HepG2 (cell line): ENCODE results near the gene OSGEPL1. TPM values are rescaled to one million over a fixed set of nuclear protein-coding genes. Genes with fewer than 3 reads are reported as not detected.

Source experiments
- AGO1 ChIP-seq: fragments of 200-400 bp; formaldehyde crosslinking; IDR thresholded peaks from 2 replicates; pipeline ENCODE4 v1.6.1; 2017; ENCODE audit warnings: mild to moderate bottlenecking, low read depth, low read length, moderate library complexity; ENCODE audit not compliant: poor library complexity, severe bottlenecking
- AHDC1 ChIP-seq: sonication (generic); formaldehyde crosslinking; IDR thresholded peaks from 2 replicates; pipeline ENCODE4 v1.5.1; 2020; ENCODE audit warnings: mild to moderate bottlenecking, missing genetic modification reagents, borderline replicate concordance
- ARID5B ChIP-seq: IDR thresholded peaks from 2 replicates; pipeline ENCODE4 v1.4.0; 2020; ENCODE audit warnings: mild to moderate bottlenecking, missing genetic modification reagents
- ATF5 ChIP-seq: sonication (generic); formaldehyde crosslinking; IDR thresholded peaks from 2 replicates; pipeline ENCODE4 v1.4.0; 2020; ENCODE audit warnings: mild to moderate bottlenecking, low read depth, missing genetic modification reagents
- ATM ChIP-seq: fragments of 450-650 bp; IDR thresholded peaks from 2 replicates; pipeline ENCODE4 v1.7.1; 2017; ENCODE audit warnings: mild to moderate bottlenecking, borderline replicate concordance
- CAMTA2 ChIP-seq: sonication (generic); formaldehyde crosslinking; IDR thresholded peaks from 2 replicates; pipeline ENCODE4 v1.4.0; 2020; ENCODE audit warnings: mild to moderate bottlenecking, missing genetic modification reagents, borderline replicate concordance
- CHCHD3 ChIP-seq: sonication (generic); formaldehyde crosslinking; IDR thresholded peaks from 2 replicates; pipeline ENCODE4 v1.8.0; 2022; ENCODE audit warnings: mild to moderate bottlenecking, missing genetic modification reagents, moderate library complexity
- GATA4 ChIP-seq: sonication (generic); IDR thresholded peaks from 2 replicates; pipeline ENCODE4 v1.6.1; 2016; ENCODE audit warnings: antibody characterized with exemption, low read depth, borderline replicate concordance
- HNRNPL ChIP-seq: fragments of 200-400 bp; formaldehyde crosslinking; IDR thresholded peaks from 2 replicates; pipeline ENCODE4 v1.6.1; 2017; ENCODE audit warnings: mild to moderate bottlenecking, low read depth, low read length
- HOXA3 ChIP-seq: sonication (generic); formaldehyde crosslinking; IDR thresholded peaks from 2 replicates; pipeline ENCODE4 v1.5.0; 2020; ENCODE audit warnings: missing genetic modification reagents
- JUN ChIP-seq: sonication (generic); formaldehyde crosslinking; IDR thresholded peaks from 2 replicates; pipeline ENCODE4 v1.4.0; 2020; ENCODE audit warnings: mild to moderate bottlenecking, missing genetic modification reagents
- KDM5B ChIP-seq: sonication (generic); formaldehyde crosslinking; IDR thresholded peaks from 2 replicates; pipeline ENCODE4 v1.4.0; 2020; ENCODE audit warnings: missing genetic modification reagents, mild to moderate bottlenecking, borderline replicate concordance
- MAFK ChIP-seq, 2 experiments: IDR thresholded peaks in 1 of 2; conservative IDR thresholded peaks in 1 of 2; 2 replicates each; pipeline ENCODE4 v1.6.1; 2011; ENCODE audit warnings: improper control_type of control experiment in 2 of 2, low read length in 2 of 2
- PHF8 ChIP-seq: sonication (generic); formaldehyde crosslinking; IDR thresholded peaks from 2 replicates; pipeline ENCODE4 v1.5.0; 2020; ENCODE audit warnings: missing genetic modification reagents
- TGIF2 ChIP-seq: IDR thresholded peaks from 2 replicates; pipeline ENCODE4 v1.6.1; 2016; ENCODE audit warnings: control low read depth, missing compliant biosample characterization
- ZNF333 ChIP-seq: sonication (generic); formaldehyde crosslinking; IDR thresholded peaks from 2 replicates; pipeline ENCODE4 v1.4.0; 2020; ENCODE audit warnings: mild to moderate bottlenecking, missing genetic modification reagents, borderline replicate concordance
- ZNF501 ChIP-seq: sonication (generic); formaldehyde crosslinking; IDR thresholded peaks from 2 replicates; pipeline ENCODE4 v1.5.1; 2020; ENCODE audit warnings: mild to moderate bottlenecking, moderate library complexity, missing genetic modification reagents
- ZSCAN30 ChIP-seq: sonication (generic); formaldehyde crosslinking; IDR thresholded peaks from 2 replicates; pipeline ENCODE4 v1.5.0; 2020; ENCODE audit warnings: mild to moderate bottlenecking, missing genetic modification reagents
- polyA plus RNA-seq, 8 experiments: library from polyadenylated mRNA; depleted of rRNA in 3 of 8; stranded (reverse) in 7 of 8; unstranded in 1 of 8; fragments of >200 nt; fragmentation: Illumina TruSeq in 4 of 8; extraction: Trizol in 4 of 8; gene quantifications; 2 replicates each; pipeline versions ENCODE4 v1.2.1 to v1.2.3, GENCODE V29; 2011 to 2016; ENCODE audit warnings: low read depth in 4 of 8, missing spikeins in 1 of 8, mixed read lengths in 1 of 8; ENCODE audit not compliant: insufficient read depth in 1 of 8
- total RNA-seq, 5 experiments: library from RNA; depleted of rRNA; stranded (reverse); fragments of >200 nt; fragmentation: Illumina TruSeq; extraction: Trizol; gene quantifications; 2 replicates each; pipeline ENCODE4 v1.2.3, GENCODE V29; 2016; ENCODE audit warnings: low read depth in 1 of 5

The OSGEPL1 gene
- total and polyA plus RNA-seq, 2 of the 13 experiments (the other 11 are each of a cell fraction or from before 2014, with no cell fraction given) = 10.2 to 10.8 TPM

- TF ChIP-seq AGO1 = peak; percentile 99
- TF ChIP-seq ZNF501 (CRISPR knock-in tag) = peak; percentile 100
- TF ChIP-seq GATA4 = peak; percentile 73
- peak; percentile 97 for TF ChIP-seq ZSCAN30 (CRISPR knock-in tag)
- peak; percentile 99 for TF ChIP-seq ZNF333 (CRISPR knock-in tag)
- TF ChIP-seq HOXA3 (CRISPR knock-in tag) = peak; percentile 95
- no peak for TF ChIP-seq ATM
- TF ChIP-seq KDM5B (CRISPR knock-in tag) = peak; percentile 99
- TF ChIP-seq MAFK (conservative IDR thresholded peaks at IDR 0.05 in 1 of 2, IDR thresholded peaks at IDR 0.05 in 1 of 2; ENCODE audit: low read length in 2 of 2) = no peak
- TF ChIP-seq CHCHD3 (CRISPR knock-in tag) = peak; percentile 31; the same call in 1 of the 2 replicates
- peak; percentile 99 for TF ChIP-seq CAMTA2 (CRISPR knock-in tag)
- 0 out of 2 replicates have a peak, but pooled peaks have one; percentile 74 for TF ChIP-seq ATF5 (CRISPR knock-in tag)
- peak; percentile 80; the same call in 1 of the 2 replicates for TF ChIP-seq HNRNPL
- peak; percentile 86; the same call in 1 of the 2 replicates for TF ChIP-seq TGIF2 (CRISPR knock-in tag)
- peak; percentile 60 for TF ChIP-seq ARID5B
- TF ChIP-seq JUN = peak; percentile 67; the same call in 1 of the 2 replicates
- peak; percentile 50 for TF ChIP-seq AHDC1 (CRISPR knock-in tag)
- TF ChIP-seq PHF8 (CRISPR knock-in tag) = peak; percentile 100
These were observed 21.6 kb upstream of the OSGEPL1 start, which contains the start of the genes ORMDL1 and PMS1 (continued) for GRCh38 chr2:189783927-189784867.
